GM20431 (cell line): Measurements from ENCODE around the gene IRF9.

Source experiments
- in situ Hi-C: fragments of 300-500 bp; cut with MseI, MboI; formaldehyde crosslinking; loops from one replicate; pipeline ENCODE4 v1.15.0; 2020; ENCODE audit warnings: low sequenced_read_pairs; ENCODE audit not compliant: unreplicated experiment

IRF9 gene

DNA sequence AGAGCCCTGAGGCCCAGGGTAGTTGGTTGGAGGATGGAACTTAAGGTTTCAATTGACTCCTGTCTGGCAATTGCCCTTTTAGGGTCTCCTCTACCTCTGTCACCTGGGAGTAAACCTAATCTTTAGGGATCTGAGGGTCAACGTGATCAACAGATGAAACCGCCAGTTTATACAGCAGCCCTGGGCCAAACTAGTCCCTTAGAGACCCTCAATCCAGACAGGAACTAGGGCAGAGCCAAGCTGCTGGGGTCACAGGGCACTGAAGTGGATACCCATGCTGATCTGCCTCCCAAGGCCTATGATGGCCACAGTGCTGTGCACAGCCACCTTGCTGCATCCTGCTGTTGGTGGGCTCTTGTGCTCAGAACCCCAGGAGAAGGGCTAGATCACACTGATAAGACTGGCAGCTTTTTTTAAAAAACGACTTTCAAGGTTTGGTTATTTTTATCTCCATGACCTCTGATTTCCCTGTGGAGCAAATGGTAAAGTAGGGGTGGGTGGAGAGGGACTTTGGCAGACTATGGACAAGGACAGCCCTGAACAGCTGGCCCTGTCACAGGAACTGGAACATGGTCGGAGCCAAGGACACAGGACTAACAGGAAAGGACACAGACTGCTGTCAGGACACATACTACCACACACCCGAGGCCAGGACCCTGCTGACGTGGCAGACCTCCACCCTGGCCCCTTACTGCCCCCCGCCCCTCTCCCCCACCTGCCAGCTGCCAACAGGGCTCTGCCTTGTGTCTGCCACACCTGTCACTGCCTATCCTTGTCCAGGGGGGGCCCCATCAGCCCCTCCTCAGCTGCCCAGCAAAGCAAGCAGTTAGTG lies 30.1 kb upstream of the IRF9 start:
- in situ Hi-C loops: no loop called here

DNA sequence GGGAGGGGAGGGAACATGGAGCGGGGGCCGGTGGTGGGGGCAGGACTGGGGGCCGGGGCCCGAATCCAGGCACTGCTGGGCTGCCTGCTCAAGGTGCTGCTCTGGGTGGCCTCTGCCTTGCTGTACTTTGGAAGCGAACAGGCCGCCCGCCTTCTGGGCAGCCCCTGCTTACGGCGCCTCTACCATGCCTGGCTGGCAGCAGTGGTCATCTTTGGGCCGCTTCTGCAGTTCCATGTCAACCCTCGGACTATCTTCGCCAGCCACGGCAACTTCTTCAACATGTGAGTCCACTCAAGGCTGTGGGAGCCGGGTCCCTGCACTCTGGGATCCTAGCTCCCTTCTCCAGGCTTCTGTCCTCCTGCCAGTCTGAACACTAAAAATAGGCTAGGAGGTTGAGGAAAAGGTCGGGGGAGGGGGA lies 29.5 kb upstream of the IRF9 start:
- in situ Hi-C loops: no loop called here

- in situ Hi-C loops: no loop called here
Measured at GRCh38 chr14:24132061-24132685, 28.9 kb upstream of the IRF9 start.

- in situ Hi-C loops: no loop called here
Measured at GRCh38 chr14:24132976-24133375, 28.1 kb upstream of the IRF9 start.

DNA sequence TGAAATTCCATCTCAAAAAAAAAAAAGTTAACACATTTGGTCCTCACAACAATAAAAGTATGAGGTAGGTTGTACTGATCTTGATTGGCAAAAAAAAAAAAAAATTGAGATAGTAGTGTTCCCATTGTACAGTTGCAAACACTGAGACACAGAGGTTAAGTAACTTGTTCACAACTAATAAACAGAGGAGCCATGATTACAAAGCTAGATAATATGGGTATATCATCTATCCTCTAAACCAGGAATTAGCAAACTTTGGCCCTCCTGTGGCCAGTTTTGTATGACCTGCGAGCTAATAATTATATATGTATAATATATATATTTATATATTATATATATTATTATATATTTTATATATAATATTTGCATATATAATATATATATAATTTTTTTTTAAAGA lies 27.3 kb upstream of the IRF9 start:
- in situ Hi-C loops: no loop called here

DNA sequence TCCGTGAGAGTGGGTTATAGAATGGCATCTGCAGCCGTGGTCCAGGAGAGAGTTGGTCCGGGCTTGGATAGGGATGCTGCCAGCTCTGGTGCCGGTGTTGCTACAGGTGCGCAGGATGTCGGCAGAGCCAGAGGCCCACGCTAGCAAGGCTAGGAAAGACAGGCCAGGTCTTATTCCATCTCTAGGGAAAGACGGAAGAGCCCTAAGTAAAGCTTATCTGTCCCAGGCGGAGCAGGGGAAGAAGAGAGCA lies 25.6 kb upstream of the IRF9 start:
- in situ Hi-C loops: no loop called here

GRCh38 chr14:24135834-24136683 lies 25.0 kb upstream of the IRF9 start, which contains the start of gene PSME1:
PSME1 (plus strand) TSS chr14:24136194; CDS start chr14:24136263, 69 bp downstream.
- in situ Hi-C loops: no loop called here

GRCh38 chr14:24136684-24137528 lies 24.2 kb upstream of the IRF9 start:
- in situ Hi-C loops: no loop called here

DNA sequence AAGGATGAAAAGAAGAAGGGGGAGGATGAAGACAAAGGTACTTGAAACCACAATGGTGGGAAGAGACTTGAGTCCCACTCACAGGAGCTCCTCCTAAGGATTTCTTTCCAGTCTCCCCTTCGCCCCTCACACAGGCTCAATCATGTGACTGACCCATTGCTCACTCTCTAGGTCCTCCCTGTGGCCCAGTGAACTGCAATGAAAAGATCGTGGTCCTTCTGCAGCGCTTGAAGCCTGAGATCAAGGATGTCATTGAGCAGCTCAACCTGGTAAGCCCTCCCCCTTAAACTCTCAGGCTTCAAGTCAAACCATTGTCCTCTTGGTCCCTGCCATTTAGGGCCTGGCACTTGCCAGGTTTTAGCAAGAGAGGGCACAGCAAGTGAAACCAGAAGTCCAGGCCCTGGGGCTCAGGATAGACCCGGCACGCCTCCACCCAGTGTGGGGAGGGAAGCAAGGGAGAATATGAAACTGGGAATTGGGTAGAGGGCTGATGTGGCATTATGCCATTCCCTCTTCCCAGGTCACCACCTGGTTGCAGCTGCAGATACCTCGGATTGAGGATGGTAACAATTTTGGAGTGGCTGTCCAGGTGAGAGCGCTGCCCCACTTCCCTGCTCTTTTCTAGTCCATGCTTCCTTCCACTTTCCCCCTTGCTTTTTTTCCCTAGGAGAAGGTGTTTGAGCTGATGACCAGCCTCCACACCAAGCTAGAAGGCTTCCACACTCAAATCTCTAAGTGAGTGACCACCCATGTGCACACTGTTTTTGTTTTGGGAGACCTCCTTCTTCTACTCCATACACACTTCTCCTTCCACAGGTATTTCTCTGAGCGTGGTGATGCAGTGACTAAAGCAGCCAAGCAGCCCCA lies 23.3 kb upstream of the IRF9 start:
- in situ Hi-C loops: no loop called here

DNA sequence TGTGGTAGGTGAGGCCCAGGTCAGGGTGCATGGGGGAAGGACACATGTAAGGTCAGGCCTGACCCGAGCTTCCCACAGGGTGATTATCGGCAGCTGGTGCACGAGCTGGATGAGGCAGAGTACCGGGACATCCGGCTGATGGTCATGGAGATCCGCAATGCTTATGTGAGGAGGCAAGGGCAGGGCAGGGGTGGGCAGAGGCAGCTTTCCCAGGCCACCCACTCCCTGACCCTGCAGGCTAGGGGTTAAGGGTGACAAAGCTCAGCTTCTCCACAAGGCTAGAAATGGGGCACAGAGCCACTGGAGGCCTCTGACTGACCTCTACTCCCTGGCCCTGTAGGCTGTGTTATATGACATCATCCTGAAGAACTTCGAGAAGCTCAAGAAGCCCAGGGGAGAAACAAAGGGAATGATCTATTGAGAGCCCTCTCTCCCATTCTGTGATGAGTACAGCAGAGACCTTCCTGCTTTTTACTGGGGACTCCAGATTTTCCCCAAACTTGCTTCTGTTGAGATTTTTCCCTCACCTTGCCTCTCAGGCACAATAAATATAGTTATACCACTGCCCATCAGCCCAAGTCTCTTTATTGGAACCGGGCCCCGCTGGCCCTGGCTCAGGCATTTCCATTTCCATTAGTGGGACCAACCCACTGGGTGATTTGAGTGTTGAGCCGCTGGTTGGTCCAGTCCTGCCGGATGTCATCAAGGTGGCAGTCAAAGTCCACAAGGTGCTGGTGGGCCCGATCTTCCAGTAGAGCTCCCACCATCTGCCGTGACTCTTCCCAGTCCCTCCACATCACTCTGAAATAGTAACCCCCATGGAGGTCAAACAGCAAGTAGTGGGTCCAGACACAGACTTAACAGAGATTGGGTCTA lies 22.4 kb upstream of the IRF9 start:
- in situ Hi-C loops: no loop called here

DNA sequence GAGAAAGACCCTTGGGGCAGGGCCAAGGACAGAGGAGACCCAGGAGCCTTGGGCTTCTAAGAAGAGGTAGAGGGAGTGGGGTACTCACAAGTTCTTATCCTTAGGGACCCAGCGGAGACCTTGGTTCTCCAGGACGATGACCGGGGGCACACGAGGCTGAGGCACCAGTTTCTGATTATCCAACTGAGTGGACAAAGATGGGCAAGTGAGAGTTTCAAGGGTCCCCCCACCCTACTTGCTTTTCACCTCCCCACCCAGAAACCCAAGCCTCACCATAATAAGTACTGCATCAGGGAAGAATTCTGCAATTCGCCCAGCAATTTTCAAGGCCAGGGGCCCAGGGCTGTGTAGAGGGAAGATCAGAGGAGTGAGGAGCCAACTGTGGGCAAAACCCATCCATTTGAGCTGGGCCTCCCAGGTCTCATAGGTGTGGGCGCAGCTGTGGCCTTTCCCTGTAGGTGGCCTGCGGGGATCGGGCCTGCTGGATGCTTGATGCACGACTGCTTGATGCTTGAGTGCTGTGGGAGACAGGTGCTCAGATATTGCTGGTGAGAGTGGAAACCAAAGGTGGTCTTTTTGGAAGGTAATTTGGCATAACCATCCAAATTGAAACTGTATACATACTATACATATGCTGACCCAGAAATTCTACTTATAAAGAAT lies 21.7 kb upstream of the IRF9 start:
- in situ Hi-C loops: no loop called here

GRCh38 chr14:24141097-24141880 lies 19.8 kb upstream of the IRF9 start, which contains the start of gene EMC9:
EMC9 (minus strand) TSS chr14:24141591; CDS start chr14:24141304, 287 bp downstream.
- in situ Hi-C loops: no loop called here

GRCh38 chr14:24143511-24143910 lies 17.6 kb upstream of the IRF9 start:
- in situ Hi-C loops: no loop called here

GRCh38 chr14:24144451-24144850 lies 16.6 kb upstream of the IRF9 start:
- in situ Hi-C loops: no loop called here

- in situ Hi-C loops: no loop called here
Measured at GRCh38 chr14:24145219-24145618, 15.8 kb upstream of the IRF9 start.

GRCh38 chr14:24145690-24146452 lies 15.2 kb upstream of the IRF9 start:
- in situ Hi-C loops: no loop called here
